Uterus (tissue), 2 donors: ENCODE results near the gene SPON1.

ENCODE experiments used
- POLR2A ChIP-seq, 2 donors: fragments of 450-650 bp; IDR thresholded peaks; one replicate each; pipeline ENCODE4 v1.6.1; 2016; ENCODE audit warnings: antibody characterized with exemption in 2 of 2, mild to moderate bottlenecking in 1 of 2, moderate library complexity in 1 of 2
- TF ChIP-seq, protein P1 (sequence below), 4 experiments: fragments of 200-600 bp in 2 of 4; fragments of 450-650 bp in 2 of 4; sonication (generic) in 2 of 4; IDR thresholded peaks; one replicate each; pipeline ENCODE4 v1.5.1; 2016 to 2019; ENCODE audit warnings: antibody characterized with exemption in 4 of 4, mild to moderate bottlenecking in 2 of 4, moderate library complexity in 1 of 4

DNA sequence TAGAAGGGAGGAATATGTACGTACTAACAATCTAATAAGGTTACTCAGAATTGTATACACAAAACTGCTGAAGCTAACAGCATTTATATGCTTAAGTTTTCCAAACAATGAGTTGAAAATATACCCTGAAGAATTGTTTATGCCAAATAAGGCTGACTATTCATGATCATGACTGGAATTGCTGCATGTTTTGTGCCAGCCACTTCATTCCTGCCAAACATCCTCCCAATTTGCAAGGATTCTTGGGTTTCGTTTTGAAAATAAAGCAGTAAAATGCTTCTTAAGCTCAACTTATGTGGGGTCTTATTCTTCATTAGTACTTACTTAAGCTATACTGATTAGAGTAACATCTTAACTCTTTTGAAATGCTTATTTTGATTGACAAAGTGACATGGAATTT, 149.0 kb downstream of the SPON1 start:
- TF ChIP-seq, protein P1, sequence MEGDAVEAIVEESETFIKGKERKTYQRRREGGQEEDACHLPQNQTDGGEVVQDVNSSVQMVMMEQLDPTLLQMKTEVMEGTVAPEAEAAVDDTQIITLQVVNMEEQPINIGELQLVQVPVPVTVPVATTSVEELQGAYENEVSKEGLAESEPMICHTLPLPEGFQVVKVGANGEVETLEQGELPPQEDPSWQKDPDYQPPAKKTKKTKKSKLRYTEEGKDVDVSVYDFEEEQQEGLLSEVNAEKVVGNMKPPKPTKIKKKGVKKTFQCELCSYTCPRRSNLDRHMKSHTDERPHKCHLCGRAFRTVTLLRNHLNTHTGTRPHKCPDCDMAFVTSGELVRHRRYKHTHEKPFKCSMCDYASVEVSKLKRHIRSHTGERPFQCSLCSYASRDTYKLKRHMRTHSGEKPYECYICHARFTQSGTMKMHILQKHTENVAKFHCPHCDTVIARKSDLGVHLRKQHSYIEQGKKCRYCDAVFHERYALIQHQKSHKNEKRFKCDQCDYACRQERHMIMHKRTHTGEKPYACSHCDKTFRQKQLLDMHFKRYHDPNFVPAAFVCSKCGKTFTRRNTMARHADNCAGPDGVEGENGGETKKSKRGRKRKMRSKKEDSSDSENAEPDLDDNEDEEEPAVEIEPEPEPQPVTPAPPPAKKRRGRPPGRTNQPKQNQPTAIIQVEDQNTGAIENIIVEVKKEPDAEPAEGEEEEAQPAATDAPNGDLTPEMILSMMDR (IDR thresholded peaks at IDR 0.05) = no peak
- no peak for TF ChIP-seq POLR2A (IDR thresholded peaks at IDR 0.05)
